ENCODE measurements around the gene HIPK1.

DNA sequence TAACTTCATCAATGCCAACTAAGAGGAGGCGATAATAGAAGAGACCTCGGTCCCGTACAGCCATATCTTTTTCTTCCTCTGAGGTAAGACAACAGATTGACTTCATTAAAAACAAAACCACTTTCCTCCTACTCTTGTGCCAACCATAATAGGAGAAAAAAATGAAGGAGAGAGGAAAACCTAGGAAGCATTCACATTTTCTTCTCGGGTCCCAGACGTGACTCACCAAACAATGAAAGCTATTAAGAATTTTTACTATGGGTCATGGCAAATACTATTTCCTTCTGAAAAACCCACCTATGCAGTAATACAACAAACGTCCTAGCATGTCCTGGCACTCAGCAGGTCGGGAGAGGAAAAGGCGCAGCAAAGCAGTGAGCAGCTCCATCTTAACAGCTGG is 33.2 kb upstream of the HIPK1 start:
- TF ChIP-seq, protein P1, sequence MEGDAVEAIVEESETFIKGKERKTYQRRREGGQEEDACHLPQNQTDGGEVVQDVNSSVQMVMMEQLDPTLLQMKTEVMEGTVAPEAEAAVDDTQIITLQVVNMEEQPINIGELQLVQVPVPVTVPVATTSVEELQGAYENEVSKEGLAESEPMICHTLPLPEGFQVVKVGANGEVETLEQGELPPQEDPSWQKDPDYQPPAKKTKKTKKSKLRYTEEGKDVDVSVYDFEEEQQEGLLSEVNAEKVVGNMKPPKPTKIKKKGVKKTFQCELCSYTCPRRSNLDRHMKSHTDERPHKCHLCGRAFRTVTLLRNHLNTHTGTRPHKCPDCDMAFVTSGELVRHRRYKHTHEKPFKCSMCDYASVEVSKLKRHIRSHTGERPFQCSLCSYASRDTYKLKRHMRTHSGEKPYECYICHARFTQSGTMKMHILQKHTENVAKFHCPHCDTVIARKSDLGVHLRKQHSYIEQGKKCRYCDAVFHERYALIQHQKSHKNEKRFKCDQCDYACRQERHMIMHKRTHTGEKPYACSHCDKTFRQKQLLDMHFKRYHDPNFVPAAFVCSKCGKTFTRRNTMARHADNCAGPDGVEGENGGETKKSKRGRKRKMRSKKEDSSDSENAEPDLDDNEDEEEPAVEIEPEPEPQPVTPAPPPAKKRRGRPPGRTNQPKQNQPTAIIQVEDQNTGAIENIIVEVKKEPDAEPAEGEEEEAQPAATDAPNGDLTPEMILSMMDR (IDR thresholded peaks at IDR 0.05), result no peak
- no peak for TF ChIP-seq ZFX (IDR thresholded peaks at IDR 0.05; ENCODE audit: borderline replicate concordance)

Data from 22Rv1 (cell line).